GM23338 (cell line): ENCODE results near the gene ZNF189.

ENCODE experiments used
- CREB1 ChIP-seq: fragments of 250-450 bp; sonication (Bioruptor Pico); IDR thresholded peaks from 2 replicates; pipeline ENCODE4 v1.5.0; 2020; ENCODE audit warnings: low read depth, mild to moderate bottlenecking, moderate library complexity
- EZH2 ChIP-seq: fragments of 200-600 bp; sonication (generic); IDR thresholded peaks from one replicate; pipeline ENCODE4 v1.8.0; 2017; ENCODE audit warnings: antibody characterized with exemption, mild to moderate bottlenecking, low read depth; ENCODE audit not compliant: unreplicated experiment
- EZH2phosphoT487 ChIP-seq: fragments of 200-600 bp; sonication (generic); IDR thresholded peaks from one replicate; pipeline ENCODE4 v1.8.1; 2018; ENCODE audit warnings: antibody characterized with exemption; ENCODE audit not compliant: unreplicated experiment
- JUNB ChIP-seq: IDR thresholded peaks from one replicate; pipeline ENCODE4 v1.6.1; 2016; ENCODE audit warnings: antibody characterized with exemption; ENCODE audit not compliant: unreplicated experiment
- POLR2AphosphoS5 ChIP-seq: IDR thresholded peaks from 2 replicates; pipeline ENCODE4 v1.6.1; 2016; ENCODE audit warnings: antibody characterized with exemption, low read depth
- STAT1 ChIP-seq: IDR thresholded peaks from one replicate; pipeline ENCODE4 v1.6.1; 2016; ENCODE audit warnings: antibody characterized with exemption; ENCODE audit not compliant: unreplicated experiment
- ZNF114 ChIP-seq: fragments of 250-450 bp; sonication (Bioruptor Pico); IDR thresholded peaks from 2 replicates; pipeline ENCODE4 v1.5.0; 2020; ENCODE audit warnings: mild to moderate bottlenecking, moderate library complexity
- ZNF331 ChIP-seq: fragments of 250-450 bp; sonication (Bioruptor Pico); IDR thresholded peaks from 2 replicates; pipeline ENCODE4 v1.5.0; 2020; ENCODE audit warnings: low read depth, mild to moderate bottlenecking, moderate library complexity
- TF ChIP-seq, protein P1 (sequence below), 2 experiments: fragments of 200-600 bp in 1 of 2; sonication (generic) in 1 of 2; conservative IDR thresholded peaks; 2 replicates each; pipeline versions ENCODE4 v1.5.1 to v1.6.1; 2016 to 2017; ENCODE audit warnings: antibody characterized with exemption in 2 of 2, low read depth in 2 of 2, mild to moderate bottlenecking in 2 of 2, moderate library complexity in 1 of 2
- TF ChIP-seq, protein P2 (sequence below): IDR thresholded peaks from one replicate; pipeline ENCODE4 v1.6.1; 2018; ENCODE audit warnings: antibody characterized with exemption; ENCODE audit not compliant: unreplicated experiment

DNA sequence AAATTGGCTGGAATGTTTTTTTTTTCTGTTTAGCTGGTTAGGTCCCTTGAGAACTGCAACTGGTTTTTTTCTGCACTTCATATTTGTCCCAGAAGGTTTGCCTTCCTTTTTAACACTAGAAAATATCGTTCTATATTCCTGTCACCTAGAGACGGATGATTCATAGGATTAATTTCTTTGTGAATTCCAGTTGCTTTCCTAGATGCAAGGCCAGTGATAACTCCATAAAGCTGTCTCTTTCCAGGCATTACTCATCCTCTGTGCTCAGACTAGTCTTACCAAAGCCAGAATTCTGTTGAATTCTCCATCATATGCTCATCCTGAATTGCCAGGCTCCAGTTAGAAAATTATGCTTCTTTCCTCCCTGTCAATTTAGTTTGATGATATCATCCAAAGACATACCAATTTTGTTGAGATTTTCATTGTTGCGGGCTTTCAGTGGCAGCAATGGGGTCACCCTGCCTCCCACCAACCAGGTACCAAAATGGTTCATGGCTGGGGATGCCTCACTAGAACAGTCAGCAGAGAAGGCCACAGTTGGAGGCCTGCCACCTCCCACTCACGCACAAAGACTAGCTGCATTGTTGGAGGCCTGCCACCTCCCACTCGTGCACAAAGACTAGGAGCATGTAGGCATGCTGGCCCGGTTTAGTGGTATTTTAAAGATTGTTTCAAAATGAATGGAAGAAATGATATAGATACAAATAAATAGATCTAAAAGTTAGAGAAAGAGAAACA lies 22.4 kb upstream of the ZNF189 start:
- TF ChIP-seq, protein P1, sequence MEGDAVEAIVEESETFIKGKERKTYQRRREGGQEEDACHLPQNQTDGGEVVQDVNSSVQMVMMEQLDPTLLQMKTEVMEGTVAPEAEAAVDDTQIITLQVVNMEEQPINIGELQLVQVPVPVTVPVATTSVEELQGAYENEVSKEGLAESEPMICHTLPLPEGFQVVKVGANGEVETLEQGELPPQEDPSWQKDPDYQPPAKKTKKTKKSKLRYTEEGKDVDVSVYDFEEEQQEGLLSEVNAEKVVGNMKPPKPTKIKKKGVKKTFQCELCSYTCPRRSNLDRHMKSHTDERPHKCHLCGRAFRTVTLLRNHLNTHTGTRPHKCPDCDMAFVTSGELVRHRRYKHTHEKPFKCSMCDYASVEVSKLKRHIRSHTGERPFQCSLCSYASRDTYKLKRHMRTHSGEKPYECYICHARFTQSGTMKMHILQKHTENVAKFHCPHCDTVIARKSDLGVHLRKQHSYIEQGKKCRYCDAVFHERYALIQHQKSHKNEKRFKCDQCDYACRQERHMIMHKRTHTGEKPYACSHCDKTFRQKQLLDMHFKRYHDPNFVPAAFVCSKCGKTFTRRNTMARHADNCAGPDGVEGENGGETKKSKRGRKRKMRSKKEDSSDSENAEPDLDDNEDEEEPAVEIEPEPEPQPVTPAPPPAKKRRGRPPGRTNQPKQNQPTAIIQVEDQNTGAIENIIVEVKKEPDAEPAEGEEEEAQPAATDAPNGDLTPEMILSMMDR (conservative IDR thresholded peaks at IDR 0.05; ENCODE audit: low read depth in 2 of 2) = no peak
- TF ChIP-seq EZH2 = no peak
- TF ChIP-seq, protein P2, sequence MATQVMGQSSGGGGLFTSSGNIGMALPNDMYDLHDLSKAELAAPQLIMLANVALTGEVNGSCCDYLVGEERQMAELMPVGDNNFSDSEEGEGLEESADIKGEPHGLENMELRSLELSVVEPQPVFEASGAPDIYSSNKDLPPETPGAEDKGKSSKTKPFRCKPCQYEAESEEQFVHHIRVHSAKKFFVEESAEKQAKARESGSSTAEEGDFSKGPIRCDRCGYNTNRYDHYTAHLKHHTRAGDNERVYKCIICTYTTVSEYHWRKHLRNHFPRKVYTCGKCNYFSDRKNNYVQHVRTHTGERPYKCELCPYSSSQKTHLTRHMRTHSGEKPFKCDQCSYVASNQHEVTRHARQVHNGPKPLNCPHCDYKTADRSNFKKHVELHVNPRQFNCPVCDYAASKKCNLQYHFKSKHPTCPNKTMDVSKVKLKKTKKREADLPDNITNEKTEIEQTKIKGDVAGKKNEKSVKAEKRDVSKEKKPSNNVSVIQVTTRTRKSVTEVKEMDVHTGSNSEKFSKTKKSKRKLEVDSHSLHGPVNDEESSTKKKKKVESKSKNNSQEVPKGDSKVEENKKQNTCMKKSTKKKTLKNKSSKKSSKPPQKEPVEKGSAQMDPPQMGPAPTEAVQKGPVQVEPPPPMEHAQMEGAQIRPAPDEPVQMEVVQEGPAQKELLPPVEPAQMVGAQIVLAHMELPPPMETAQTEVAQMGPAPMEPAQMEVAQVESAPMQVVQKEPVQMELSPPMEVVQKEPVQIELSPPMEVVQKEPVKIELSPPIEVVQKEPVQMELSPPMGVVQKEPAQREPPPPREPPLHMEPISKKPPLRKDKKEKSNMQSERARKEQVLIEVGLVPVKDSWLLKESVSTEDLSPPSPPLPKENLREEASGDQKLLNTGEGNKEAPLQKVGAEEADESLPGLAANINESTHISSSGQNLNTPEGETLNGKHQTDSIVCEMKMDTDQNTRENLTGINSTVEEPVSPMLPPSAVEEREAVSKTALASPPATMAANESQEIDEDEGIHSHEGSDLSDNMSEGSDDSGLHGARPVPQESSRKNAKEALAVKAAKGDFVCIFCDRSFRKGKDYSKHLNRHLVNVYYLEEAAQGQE = no peak
- no peak for TF ChIP-seq POLR2AphosphoS5
- TF ChIP-seq ZNF114 = no peak
- no peak for TF ChIP-seq STAT1
- no peak for TF ChIP-seq JUNB
- no peak for TF ChIP-seq EZH2phosphoT487
- TF ChIP-seq CREB1 (CRISPR knock-in tag) = no peak
- TF ChIP-seq ZNF331 (CRISPR knock-in tag) = no peak
